HEK293 (cell line): ENCODE data around the gene TRPC6.

Source experiments
- BCL11A ChIP-seq: fragments of 450-650 bp; formaldehyde crosslinking; IDR thresholded peaks from 2 replicates; pipeline ENCODE4 v1.5.1; 2016; ENCODE audit warnings: low read depth, missing biosample characterization, missing genetic modification characterization
- SP2 ChIP-seq: fragments of 450-650 bp; formaldehyde crosslinking; IDR thresholded peaks from 2 replicates; pipeline ENCODE4 v1.5.1; 2016; ENCODE audit warnings: missing biosample characterization, missing genetic modification characterization
- ZFP41 ChIP-seq: fragments of 450-650 bp; formaldehyde crosslinking; IDR thresholded peaks from 2 replicates; pipeline ENCODE4 v1.5.1; 2016; ENCODE audit warnings: missing biosample characterization, missing genetic modification characterization, borderline replicate concordance
- ZNF248 ChIP-seq: fragments of 450-650 bp; formaldehyde crosslinking; IDR thresholded peaks from 2 replicates; pipeline ENCODE4 v1.5.1; 2017; ENCODE audit warnings: missing biosample characterization, missing genetic modification characterization
- ZNF391 ChIP-seq: fragments of 450-650 bp; formaldehyde crosslinking; IDR thresholded peaks from 2 replicates; pipeline ENCODE4 v1.5.1; 2016; ENCODE audit warnings: low read depth, missing biosample characterization, missing genetic modification characterization, borderline replicate concordance
- ZNF785 ChIP-seq: fragments of 450-650 bp; formaldehyde crosslinking; IDR thresholded peaks from 2 replicates; pipeline ENCODE4 v1.5.1; 2016; ENCODE audit warnings: missing biosample characterization, missing genetic modification characterization
- ZSCAN16 ChIP-seq: fragments of 450-650 bp; formaldehyde crosslinking; IDR thresholded peaks from 2 replicates; pipeline ENCODE4 v1.5.1; 2016; ENCODE audit warnings: missing biosample characterization, missing genetic modification characterization
- TF ChIP-seq, protein P1 (sequence below): fragments of 450-650 bp; formaldehyde crosslinking; IDR thresholded peaks from 2 replicates; pipeline ENCODE4 v1.5.1; 2016; ENCODE audit warnings: missing biosample characterization, missing genetic modification characterization
- TF ChIP-seq, protein P2 (sequence below): sonication (generic); formaldehyde crosslinking; IDR thresholded peaks from 2 replicates; pipeline ENCODE4 v1.8.1; 2022; ENCODE audit warnings: mild to moderate bottlenecking, moderate library complexity, missing genetic modification reagents
- TF ChIP-seq, protein P3 (sequence below): fragments of 450-650 bp; formaldehyde crosslinking; IDR thresholded peaks from 2 replicates; pipeline ENCODE4 v1.5.1; 2017; ENCODE audit warnings: missing biosample characterization, missing genetic modification characterization
- TF ChIP-seq, protein P4 (sequence below): fragments of 450-650 bp; formaldehyde crosslinking; optimal IDR thresholded peaks from 2 replicates; pipeline ENCODE3; 2016; ENCODE audit warnings: missing biosample characterization, mild to moderate bottlenecking, missing genetic modification characterization
- TF ChIP-seq, protein P5 (sequence below): fragments of 450-650 bp; formaldehyde crosslinking; IDR thresholded peaks from 2 replicates; pipeline ENCODE4 v1.5.1; 2016; ENCODE audit warnings: missing biosample characterization, missing genetic modification characterization
- TF ChIP-seq, protein P6 (sequence below): fragments of 450-650 bp; formaldehyde crosslinking; IDR thresholded peaks from 2 replicates; pipeline ENCODE4 v1.5.1; 2016; ENCODE audit warnings: missing biosample characterization, missing genetic modification characterization, low read depth
- TF ChIP-seq, protein P7 (sequence below): fragments of 450-650 bp; formaldehyde crosslinking; IDR thresholded peaks from 2 replicates; pipeline ENCODE4 v1.5.1; 2016; ENCODE audit warnings: missing biosample characterization, missing genetic modification characterization

DNA sequence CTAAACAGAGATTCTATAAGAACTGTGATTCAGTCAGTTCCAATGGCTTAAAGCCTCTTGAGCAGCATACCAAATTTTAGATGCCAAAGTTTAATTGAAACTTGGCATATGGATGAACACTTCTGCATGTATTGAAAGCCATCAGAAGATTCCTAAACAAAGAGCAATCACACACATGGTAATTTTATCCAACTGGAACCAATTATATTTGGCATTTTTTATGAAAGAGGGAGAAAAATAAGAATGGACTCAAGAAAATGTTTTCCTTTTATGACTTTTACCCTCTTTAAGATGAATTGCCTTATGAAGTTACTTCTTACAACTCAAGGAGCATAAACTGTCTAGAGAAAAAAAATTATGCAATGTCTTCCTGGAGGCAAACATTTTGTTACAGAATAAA is 7.4 kb downstream of the TRPC6 start:
- TF ChIP-seq, protein P1, sequence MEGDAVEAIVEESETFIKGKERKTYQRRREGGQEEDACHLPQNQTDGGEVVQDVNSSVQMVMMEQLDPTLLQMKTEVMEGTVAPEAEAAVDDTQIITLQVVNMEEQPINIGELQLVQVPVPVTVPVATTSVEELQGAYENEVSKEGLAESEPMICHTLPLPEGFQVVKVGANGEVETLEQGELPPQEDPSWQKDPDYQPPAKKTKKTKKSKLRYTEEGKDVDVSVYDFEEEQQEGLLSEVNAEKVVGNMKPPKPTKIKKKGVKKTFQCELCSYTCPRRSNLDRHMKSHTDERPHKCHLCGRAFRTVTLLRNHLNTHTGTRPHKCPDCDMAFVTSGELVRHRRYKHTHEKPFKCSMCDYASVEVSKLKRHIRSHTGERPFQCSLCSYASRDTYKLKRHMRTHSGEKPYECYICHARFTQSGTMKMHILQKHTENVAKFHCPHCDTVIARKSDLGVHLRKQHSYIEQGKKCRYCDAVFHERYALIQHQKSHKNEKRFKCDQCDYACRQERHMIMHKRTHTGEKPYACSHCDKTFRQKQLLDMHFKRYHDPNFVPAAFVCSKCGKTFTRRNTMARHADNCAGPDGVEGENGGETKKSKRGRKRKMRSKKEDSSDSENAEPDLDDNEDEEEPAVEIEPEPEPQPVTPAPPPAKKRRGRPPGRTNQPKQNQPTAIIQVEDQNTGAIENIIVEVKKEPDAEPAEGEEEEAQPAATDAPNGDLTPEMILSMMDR (tag by site-specific recombination): no peak
- TF ChIP-seq ZFP41 (tag by site-specific recombination) (no peak), SP2 (tag by site-specific recombination) (no peak), BCL11A (tag by site-specific recombination) (no peak), ZNF391 (tag by site-specific recombination) (no peak), ZNF248 (tag by site-specific recombination) (no peak), ZSCAN16 (tag by site-specific recombination) (no peak), ZNF785 (tag by site-specific recombination) (no peak)
- TF ChIP-seq, protein P2, sequence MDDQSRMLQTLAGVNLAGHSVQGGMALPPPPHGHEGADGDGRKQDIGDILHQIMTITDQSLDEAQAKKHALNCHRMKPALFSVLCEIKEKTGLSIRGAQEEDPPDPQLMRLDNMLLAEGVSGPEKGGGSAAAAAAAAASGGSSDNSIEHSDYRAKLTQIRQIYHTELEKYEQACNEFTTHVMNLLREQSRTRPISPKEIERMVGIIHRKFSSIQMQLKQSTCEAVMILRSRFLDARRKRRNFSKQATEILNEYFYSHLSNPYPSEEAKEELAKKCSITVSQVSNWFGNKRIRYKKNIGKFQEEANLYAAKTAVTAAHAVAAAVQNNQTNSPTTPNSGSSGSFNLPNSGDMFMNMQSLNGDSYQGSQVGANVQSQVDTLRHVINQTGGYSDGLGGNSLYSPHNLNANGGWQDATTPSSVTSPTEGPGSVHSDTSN: no peak
- TF ChIP-seq, protein P3, sequence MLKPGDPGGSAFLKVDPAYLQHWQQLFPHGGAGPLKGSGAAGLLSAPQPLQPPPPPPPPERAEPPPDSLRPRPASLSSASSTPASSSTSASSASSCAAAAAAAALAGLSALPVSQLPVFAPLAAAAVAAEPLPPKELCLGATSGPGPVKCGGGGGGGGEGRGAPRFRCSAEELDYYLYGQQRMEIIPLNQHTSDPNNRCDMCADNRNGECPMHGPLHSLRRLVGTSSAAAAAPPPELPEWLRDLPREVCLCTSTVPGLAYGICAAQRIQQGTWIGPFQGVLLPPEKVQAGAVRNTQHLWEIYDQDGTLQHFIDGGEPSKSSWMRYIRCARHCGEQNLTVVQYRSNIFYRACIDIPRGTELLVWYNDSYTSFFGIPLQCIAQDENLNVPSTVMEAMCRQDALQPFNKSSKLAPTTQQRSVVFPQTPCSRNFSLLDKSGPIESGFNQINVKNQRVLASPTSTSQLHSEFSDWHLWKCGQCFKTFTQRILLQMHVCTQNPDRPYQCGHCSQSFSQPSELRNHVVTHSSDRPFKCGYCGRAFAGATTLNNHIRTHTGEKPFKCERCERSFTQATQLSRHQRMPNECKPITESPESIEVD (tag by site-specific recombination): no peak
- TF ChIP-seq, protein P4, sequence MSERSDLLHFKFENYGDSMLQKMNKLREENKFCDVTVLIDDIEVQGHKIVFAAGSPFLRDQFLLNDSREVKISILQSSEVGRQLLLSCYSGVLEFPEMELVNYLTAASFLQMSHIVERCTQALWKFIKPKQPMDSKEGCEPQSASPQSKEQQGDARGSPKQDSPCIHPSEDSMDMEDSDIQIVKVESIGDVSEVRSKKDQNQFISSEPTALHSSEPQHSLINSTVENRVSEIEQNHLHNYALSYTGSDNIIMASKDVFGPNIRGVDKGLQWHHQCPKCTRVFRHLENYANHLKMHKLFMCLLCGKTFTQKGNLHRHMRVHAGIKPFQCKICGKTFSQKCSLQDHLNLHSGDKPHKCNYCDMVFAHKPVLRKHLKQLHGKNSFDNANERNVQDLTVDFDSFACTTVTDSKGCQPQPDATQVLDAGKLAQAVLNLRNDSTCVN (tag by site-specific recombination): no peak
- TF ChIP-seq, protein P5, sequence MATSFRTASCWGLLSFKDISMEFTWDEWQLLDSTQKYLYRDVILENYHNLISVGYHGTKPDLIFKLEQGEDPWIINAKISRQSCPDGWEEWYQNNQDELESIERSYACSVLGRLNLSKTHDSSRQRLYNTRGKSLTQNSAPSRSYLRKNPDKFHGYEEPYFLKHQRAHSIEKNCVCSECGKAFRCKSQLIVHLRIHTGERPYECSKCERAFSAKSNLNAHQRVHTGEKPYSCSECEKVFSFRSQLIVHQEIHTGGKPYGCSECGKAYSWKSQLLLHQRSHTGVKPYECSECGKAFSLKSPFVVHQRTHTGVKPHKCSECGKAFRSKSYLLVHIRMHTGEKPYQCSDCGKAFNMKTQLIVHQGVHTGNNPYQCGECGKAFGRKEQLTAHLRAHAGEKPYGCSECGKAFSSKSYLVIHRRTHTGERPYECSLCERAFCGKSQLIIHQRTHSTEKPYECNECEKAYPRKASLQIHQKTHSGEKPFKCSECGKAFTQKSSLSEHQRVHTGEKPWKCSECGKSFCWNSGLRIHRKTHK (tag by site-specific recombination): no peak
- TF ChIP-seq, protein P6, sequence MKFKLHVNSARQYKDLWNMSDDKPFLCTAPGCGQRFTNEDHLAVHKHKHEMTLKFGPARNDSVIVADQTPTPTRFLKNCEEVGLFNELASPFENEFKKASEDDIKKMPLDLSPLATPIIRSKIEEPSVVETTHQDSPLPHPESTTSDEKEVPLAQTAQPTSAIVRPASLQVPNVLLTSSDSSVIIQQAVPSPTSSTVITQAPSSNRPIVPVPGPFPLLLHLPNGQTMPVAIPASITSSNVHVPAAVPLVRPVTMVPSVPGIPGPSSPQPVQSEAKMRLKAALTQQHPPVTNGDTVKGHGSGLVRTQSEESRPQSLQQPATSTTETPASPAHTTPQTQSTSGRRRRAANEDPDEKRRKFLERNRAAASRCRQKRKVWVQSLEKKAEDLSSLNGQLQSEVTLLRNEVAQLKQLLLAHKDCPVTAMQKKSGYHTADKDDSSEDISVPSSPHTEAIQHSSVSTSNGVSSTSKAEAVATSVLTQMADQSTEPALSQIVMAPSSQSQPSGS: no peak
- TF ChIP-seq, protein P7, sequence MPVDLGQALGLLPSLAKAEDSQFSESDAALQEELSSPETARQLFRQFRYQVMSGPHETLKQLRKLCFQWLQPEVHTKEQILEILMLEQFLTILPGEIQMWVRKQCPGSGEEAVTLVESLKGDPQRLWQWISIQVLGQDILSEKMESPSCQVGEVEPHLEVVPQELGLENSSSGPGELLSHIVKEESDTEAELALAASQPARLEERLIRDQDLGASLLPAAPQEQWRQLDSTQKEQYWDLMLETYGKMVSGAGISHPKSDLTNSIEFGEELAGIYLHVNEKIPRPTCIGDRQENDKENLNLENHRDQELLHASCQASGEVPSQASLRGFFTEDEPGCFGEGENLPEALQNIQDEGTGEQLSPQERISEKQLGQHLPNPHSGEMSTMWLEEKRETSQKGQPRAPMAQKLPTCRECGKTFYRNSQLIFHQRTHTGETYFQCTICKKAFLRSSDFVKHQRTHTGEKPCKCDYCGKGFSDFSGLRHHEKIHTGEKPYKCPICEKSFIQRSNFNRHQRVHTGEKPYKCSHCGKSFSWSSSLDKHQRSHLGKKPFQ (tag by site-specific recombination): no peak
